ENCODE measurements around the gene IL9.

DNA sequence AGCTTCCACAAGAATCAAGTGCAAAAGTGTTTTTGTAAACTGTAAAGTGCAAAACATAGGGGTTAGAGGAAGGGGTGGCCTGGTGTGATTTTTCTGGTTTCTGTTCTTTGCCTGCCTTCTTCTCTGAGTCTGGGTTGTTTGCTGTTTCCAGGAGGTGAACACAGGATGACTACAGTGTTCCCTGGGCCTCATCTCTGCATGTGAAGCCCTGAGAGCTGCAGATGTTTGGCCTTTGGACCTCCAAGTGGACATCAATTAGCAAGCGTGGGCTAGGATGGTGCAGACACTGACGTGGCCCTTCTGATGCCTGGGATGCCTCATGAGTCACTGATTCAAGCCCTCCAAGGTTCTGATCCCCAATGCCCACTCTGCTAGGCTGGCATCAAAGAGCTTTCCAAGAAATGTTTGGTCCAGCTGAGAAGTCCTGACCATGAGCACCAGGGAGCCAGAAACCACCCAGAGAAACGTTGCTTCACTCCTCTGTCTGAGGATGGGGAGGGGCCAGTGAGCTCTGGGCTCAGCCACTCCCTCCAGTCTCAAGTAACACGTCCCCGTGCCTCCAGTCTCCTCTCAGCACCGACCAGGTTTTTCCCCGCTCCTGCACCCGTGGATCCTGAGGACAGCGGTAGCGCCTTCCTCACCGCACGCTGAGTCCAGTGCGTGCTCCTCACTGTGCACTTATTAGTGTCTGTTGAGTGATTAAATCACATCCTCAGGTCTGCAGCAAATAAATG lies 7.6 kb downstream of the IL9 start:
- TF ChIP-seq POLR2A (IDR thresholded peaks at IDR 0.05; ENCODE audit: low read length) (no peak), GATA1 (IDR thresholded peaks at IDR 0.05; ENCODE audit: low read depth, low read length) (no peak)

Data from erythroblast (primary cell).